HG03175 (cell line): ENCODE data around the gene PHF13.

Experiments
- ATAC-seq: cut with Tn5 transposase; IDR thresholded peaks from one replicate; pipeline ENCODE4 v1.9.1; 2021; ENCODE audit warnings: mild to moderate bottlenecking, moderate library complexity; ENCODE audit not compliant: unreplicated experiment

PHF13 gene

DNA sequence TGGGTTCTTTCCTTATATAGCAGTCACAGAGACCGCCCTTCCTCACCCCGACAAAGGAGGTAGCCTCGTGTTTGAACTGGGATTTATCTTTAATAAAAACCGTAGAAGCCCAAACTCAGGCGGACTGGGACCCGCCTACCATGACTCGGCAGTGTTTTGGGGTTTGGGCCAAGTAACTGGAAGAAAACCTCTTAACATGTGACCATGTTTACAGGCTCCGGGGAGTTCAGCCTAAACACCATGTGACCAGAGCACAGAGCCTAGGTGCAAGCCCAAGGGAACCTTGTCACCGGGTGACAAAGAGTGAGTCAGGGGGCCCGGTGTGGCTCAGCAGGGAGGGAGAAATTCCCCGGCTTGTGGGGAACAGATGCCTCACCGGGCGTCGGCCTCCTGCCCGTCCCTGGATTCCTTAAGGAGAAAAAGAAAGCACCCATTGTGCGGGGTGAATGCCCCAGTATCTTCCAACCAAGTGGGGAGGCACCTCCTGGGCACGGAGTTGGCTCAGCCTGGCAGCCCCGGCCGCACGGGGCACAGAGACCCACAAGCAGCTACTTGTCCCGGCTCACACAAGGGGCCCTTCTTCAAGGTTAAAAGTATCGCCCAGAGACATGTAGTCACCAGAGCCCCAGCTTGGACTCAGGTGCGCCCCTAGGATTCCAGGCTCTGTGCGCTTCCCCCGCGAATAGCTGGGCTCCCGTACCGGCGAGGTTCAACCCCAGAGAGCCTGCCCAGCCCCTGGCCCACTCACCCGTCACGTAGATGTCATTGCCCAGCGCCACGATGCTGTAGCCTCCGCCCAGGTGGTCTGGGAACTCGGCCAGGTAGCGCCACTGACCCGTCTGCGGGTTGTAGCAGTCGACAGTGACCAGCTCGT is 12.2 kb upstream of the PHF13 start:
- ATAC-seq: peak; percentile 35

DNA sequence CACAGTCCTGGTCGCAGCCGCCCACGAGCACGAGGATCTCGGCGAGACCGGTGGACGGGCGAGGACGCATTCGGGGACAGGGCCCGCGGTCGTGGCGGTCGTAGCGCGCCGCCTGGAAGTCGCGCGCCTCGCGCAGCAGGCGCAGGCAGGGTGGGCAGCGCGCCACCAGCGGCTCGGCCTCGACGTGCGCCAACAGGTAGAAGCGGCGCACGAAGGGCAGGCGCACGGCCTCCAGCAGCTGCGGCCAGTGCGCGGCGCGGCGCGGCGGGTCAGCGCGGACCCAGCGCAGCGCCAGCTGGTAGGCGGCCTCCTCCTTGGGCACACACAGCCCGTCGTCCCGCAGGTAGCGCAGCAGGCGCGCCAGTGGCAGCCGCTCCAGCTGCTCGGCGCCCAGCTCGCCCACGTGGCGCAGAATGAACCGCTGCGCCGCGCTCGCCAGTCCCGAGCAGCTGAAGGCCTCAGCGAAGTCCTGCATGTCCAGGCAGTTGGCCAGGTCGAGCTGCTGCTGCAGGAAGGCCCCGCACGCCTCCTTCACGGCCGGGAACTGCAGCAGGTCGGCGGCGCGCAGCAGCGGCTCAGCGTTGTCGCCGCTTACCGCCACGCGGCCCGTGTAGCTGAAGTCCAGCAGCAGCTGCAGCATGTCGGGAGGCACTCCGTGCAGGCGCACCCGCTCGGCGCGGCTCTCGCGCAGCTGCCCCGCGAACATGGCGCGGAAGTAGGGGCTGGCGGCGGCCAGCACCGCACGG is 11.4 kb upstream of the PHF13 start:
- ATAC-seq: peak; percentile 28

DNA sequence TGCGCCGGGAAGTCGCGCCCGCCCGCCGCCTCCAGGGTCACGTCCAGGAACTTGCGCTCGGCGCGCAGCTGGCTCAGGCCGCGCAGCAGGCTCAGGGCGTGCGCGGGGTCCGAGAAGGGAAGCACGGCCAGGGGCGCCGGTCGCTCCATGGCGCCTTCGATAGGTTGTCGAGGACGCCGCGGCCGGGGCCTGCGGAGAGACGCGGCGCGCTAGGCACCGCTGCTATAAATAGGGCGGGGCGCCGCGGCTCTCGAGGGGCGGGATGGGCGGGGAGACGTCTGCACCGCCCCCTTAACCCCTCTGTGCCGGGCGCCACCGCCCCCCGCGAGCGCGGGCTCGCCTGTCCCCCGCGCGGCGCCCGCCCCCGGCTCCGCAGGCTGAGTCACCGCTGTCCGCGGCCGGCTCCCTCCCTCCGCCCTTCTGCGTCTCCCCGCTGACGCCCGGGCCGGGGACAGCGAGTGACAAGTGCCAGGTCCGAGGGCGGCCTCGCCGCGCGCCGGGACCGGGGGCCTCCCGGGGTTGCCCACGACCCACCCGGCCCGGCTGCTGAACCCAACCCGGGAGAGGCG is 10.8 kb upstream of the PHF13 start, which contains the start of gene KLHL21:
TSS of gene KLHL21 (minus strand) at position 201 of the 569 bp plus-strand sequence. CDS start at position 149, 52 bp downstream.
- peak; percentile 52 for ATAC-seq

DNA sequence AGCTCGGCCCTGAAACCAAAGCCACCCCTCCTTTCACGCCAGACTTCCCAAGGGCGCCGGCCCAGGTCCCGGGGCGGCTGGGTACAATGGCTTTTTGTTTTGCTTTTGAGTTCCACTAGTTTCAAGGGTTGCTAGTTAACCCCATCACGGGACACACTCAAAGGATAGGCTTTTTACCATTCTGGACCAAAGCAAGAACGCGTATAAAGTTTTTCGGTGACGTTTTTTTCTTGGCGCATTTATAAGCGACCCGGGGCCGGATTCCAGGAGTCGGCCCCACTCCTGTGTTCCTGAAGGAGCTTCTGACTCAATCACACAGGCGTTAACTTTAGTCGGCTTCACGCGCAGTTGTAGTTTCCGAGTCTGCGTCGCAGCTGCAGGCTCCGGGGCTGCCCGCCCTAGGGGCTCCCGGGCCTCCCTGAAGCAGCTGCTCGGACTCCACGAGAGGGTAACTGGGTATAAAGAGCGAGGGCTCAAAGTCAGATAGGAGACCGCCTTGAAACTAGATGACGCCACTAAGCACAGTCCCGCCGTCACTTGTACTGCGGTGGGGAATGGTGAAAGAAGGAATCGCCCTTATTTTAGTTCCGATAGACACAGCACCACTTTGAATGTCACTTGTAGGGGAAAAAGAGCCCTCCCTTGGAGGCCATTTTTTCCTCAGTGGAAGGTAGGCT is 10.2 kb upstream of the PHF13 start:
- peak; percentile 27 for ATAC-seq

DNA sequence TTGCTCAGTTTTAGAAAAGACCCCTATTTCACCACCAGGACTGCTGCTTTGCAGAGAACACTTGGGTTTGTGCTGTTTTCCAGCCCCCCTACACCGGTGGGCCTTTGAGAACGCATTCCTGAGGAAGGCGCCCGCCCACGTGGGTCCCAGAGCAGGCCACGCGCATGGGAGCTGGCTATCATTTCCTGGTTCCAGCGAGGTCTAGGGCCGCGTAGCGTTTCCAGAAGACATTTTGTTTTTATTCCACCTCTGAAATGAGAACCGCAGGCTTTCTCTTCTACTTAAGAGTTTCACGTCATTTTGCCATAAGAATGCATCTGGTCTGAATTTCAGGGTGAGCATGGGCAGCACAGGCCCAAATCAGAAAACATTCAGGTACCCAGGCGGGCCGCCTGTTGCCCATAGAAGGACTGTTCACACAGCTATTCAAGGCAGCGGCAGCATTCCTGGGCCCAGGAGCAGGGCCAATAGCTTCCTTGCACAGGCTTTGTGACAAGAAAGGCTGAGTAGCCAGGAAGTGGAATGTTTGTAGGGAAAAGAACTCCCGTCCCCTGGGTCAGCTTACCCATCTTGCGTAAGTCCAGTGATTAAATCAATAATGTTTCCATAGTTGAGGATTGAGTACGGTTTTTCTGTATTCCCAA is 9.5 kb upstream of the PHF13 start:
- ATAC-seq: no peak

DNA sequence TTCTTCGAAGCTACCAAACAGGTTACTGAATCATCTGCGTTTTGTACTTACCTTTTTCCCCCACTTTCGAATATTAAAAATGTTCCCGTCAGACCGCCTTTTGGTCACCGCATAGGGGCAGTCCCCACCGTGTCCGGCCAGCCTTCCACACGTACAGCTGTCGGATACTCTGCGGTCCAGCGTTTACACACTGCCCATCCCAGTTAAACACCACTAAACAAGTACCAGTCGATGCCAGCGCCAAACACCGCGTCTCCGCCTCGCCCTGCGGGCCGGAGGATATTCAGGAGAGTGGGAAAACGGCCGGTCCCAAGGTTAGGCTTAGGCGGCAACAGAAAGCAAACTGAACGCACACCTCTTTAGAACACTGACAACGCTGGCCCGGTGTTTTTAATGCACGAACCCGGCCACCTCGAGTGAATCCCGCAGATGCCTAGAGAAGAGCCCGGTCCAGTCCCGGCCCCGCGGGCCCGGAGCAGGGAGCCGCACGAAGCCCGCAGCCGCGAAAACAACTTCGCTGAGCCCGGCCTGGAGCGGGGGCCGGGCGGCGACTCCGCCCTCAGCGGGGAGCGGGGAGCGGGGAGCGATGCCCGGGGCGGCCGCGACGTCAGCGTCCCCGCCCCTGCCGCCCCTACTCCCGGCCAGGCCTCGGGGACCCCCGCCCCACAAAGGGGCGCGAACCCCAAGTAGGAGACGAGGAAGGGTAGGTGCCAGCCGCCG is 730 bp upstream of the PHF13 start:
- ATAC-seq: peak; percentile 37

DNA sequence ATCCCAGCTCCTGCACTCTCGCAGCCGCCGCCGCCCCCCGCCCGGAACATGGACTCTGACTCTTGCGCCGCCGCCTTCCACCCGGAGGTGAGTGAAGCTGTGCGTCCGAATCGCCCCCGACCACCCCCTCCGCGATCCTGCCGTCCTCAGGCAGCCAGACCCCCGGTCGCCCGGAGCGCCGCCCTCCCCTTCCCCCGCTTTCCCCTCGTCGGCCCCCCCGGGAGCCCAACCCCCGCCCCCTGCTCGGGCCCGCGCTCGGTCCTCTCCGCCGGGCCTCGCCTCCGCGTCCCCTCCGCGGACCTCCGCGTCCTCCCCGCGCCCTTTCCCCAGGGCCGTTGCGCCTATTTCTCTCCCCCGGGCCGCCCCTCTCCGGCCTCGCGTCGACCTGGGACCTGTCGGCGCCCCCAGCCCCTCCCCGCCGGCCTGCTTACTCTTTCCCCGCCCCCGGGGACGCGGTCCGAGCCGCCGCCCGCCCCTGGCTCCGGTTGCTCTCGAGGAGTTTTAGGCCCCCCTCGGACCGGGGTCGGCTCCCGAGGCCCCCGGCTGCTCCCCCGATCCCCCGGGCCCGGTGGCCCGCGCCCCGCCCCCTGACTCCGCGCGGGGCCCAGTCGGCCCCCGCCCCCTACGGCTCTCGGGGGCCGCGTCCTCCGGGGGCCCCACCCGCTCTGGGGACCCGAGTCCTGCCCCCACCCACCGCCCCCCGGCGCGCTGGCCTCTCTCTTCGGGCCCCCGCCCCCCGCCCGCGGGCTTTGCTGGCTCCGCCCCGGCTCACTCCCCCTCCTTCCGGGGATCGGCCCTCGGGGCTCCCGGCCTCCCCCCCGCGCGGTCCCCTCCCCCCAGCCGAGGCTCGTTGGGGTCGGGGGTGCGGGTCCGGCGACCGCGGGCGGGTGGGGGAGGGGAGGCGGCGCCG is 743 bp downstream of the PHF13 start:
- ATAC-seq: no peak

DNA sequence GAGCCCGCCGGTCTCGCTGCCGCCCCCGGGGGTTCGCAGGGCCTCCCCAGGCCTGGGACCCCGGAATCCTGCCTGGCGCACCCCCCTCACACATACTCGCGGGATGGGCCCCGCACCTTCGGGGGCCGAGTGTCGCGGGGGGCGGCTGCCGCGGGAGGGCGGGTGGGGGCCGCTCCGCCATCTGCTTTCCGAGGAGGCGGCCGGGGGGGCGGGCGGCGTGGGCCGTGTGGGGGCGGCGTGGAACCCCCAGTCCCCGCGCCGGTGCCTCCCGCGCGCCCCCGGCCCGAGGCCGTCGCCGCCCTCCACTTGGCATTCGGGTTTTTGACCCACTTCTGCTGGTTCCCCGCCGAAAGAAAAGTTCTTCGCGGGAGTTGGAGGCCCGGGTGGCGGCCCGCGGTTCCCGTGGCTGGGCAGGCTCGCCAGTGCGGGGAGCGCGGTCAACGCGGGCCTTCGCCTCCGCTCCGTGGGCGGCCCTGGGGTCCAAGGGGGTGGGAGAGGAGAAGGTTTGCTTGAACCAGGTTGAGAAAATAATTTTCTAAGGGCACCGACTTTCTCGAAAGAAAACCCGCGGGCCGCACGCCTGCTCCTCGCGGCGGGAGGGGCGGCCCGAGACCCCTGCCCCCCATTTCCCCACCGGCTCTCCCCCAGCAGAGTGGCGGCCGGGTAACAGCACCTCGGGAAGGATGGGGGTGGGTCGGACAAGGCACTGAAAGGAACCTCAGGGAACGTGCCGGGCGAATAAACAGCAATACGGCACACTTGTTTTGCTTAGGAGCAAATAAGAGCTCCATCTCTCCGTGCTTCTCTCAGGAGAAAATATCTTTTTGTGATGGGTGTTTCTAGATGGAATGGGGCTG is 1.6 kb downstream of the PHF13 start:
- no peak for ATAC-seq

DNA sequence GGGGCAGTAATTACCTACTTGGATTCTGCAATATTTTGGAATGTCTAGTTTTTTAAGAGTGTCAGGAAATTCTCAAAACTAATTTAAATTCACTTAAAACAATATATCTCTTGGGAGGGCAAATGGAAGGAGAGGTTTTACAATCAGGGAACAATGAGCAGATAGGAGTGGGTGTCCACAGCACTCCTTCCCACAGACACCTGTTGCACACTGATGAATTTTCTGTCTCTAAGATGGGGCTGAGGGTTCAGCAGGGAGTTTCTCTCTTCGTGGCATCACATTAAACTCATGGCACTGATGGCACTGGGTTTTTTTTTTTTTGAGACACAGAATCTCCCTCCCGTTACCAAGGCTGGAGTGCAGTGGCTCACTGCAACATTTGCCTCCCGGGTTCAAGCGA is 5.5 kb downstream of the PHF13 start:
- ATAC-seq: no peak

DNA sequence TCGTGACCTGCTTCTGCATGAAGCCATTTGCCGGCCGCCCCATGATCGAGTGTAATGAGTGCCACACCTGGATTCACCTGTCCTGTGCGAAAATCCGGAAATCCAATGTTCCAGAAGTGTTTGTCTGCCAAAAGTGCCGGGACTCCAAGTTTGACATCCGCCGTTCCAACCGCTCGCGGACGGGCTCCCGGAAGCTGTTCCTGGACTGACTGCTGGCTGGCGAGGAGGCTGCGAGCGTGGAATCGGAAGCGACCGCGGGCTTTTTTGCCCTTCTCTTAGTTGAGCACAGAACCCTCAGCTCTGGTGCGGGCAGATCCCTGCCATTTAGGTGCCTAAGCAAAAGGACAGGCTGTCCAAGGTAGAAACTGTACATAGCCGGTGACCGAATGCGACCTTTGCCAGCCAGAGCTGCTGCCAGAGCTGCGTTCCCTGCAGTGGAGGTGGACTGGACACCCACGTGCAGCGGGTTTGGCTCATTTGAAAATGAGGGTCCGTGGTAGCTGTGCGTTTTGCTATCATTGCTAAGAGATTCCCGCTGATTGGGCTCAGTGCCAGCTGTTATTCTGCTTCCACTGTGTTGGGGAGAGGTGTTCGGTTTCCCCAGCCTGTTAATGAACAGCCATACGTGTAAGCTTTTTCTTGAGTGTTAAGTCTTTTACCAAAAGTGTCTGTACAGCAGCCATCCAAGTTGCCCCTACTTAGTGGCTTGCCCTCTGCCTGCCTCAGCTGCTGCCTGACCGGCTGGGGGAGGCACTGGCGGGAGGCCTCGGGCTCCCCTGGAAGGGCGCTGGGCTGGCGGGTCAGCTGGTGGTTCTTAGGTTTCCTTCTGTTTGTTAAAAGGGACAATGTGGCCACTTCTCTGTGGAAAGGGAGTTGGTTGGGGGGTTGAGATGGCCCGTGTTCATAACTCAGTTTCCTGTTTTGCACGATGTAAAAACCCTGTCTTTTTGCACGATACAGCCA is 8.2 kb downstream of the PHF13 start:
- ATAC-seq: no peak

DNA sequence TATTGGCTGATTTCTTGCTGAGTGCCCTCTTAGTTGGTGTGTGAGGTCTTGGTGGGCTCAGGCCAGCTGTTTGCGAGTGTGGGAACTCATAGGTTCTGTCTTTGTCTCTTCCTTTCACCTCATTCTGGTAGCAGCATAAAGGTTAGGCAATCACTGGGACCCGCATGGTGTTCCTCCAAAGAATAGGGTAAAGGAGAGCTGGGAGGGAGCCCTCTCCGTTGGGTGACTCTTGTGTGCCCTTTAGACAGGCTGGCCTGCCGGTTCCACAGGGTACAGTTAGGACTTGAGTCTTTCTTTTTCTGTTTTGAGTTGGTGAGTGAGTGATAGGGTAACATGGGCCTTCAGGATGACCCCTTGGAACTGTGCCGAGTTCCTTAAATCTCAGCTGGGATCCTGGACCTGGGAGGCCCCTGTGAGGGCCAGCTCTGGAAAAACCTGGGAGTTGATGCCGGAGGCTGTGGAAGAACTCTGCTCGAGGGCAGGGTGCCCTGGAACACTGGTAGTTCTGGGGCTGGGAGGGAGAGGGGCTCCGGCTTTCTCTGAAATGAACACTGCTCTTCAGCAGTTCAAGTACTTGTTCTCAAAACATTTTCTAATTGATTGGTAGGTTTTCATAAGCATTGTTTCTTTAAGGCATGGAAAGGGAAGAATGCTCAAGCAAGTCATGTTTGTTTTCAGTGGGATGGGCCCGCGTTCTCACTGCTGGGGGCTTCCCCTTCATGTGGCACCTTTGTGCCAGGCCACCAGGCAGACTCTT is 9.0 kb downstream of the PHF13 start:
- no peak for ATAC-seq

DNA sequence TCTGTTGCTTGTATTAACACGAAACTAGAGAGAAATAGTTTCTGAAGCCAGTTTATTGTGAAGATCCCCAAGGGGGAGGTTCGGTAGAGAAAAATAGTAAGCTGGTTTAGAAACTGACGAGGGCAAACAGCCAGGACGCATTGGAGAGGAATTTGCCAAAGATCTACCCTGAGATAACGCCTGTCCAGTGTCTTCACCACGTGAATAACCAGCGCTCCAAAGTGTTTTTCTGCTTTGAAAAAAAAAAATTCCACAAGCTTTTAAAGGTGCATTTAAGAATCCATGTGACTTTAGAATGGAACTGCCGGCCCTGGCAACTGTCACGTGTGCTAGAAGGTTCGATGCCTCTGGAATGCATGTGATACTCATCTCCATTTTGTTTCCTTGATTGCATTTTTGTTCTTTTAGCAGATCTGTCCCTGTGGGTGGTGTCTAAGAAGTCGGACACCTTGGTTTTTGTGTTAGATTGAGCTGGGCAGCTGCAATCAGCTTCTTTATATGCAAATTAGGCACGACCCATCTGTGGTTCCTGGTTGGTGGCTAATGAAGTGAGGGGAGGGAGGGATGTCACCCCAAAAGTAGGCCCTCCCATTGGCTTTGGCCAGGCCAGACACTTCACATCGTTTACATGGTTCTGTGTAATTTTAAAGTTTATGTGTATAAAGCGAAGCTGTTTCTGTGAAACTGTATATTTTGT is 9.9 kb downstream of the PHF13 start:
- ATAC-seq: no peak

DNA sequence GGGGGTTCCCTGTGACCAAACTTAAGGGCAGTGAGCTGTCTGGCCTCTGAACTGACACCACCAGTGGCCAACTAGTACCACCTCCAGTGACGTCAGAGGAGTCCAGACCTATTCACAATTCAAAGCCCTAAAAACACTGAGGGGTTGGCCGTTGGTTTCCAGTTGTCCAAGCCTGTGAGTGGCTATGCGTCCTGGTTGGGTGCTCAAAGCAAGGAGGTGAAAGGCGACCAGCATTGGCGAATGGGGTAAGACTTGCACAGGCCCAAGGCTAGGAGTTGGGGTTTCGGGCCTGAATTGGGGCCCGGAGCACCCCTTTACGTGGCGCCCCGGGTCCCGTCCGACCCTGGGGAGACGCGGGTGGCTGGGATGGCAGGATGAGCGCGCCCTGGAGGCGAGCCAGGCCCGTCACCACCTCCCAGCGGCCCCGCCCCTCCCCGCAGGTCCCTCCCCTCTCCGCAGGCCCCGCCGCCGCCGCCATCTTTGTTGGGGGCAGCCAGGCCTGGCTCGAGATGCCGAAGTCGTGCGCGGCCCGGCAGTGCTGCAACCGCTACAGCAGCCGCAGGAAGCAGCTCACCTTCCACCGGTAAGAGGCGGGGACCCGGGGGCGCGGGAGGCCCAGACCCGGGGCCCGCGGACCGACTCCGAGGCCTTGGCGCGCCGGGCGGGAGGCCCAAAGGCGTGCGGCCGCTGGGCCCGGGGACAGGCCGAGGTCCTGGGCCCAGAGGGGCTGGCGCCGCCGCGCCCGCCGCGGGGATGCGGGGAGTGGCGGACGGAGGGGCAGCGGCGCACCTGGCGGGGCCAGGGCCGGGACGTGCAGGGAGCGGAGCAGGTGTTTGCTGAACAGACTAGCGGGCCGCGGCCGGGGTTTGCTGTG is 11.4 kb downstream of the PHF13 start, which contains the start of gene THAP3:
TSS of gene THAP3 (plus strand) at position 159 of the 874 bp plus-strand sequence. CDS start at position 510, 351 bp downstream.
- peak; percentile 78 for ATAC-seq

DNA sequence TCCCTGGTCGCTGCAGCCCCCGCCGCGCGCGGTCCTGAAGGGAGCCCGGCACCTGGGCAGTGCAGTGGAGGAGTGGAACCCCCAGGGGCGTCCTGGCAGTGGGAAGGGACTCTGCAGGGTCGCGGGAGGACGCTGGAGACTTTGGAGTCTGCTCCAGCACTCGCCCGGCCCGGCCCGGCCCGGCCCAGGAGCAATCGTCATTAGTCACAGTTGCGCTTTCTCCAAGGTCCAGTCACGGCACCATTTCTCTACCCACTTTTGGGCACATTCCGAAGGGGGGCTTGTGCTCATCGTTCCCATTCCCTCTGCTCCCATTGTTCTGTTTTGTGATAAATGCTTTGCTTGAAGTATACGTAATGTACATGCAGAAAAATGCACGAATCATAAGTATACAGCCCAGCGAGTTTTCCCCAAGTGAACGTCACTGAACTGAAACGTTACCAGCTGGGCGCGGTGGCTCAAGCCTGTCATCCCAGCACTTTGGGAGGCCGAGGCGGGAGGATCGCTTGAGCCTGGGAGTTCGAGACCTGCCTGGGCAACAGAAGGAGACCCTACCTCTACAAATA is 12.1 kb downstream of the PHF13 start:
- ATAC-seq: peak; percentile 36
